HFF-Myc (cell line): ENCODE results near the gene SLC45A1.
A peak's percentile ranks its signal among the peaks of the same experiment; 100 is the strongest.
"Not testable (repeated sequence)": the region's sequence is repeated elsewhere in the genome, so short reads cannot be mapped to it uniquely, and the experiment has no call there.

Source experiments
- DNase-seq: peaks from one replicate; pipeline ENCODE4 v3.0.0-alpha.2; 2011; ENCODE audit warnings: low read depth; ENCODE audit errors: extremely low read depth
- H3K4me3 ChIP-seq: replicated peaks from 2 replicates; pipeline ENCODE4 v1.5.1; 2011; ENCODE audit warnings: low read depth, mild to moderate bottlenecking, control low read depth, low read length
- CTCF ChIP-seq: IDR thresholded peaks from 2 replicates; pipeline ENCODE4 v1.5.1; 2012; ENCODE audit warnings: mild to moderate bottlenecking, low read depth, low read length, control low read depth; ENCODE audit errors: missing control alignments

The SLC45A1 gene

GRCh38 chr1:8374812-8375211 lies 56.9 kb downstream of the SLC45A1 start:
- no peak overlapping the region for H3K4me3 ChIP-seq
- TF ChIP-seq CTCF: peak; percentile 36
- DNase-seq: no peak

GRCh38 chr1:8376358-8376840 lies 58.5 kb downstream of the SLC45A1 start:
- no peak for DNase-seq
- no peak overlapping the region for H3K4me3 ChIP-seq
- TF ChIP-seq CTCF: no peak

GRCh38 chr1:8377271-8377981 lies 59.5 kb downstream of the SLC45A1 start:
- no peak for TF ChIP-seq CTCF
- DNase-seq: no peak
- H3K4me3 ChIP-seq: no peak overlapping the region

- TF ChIP-seq CTCF: no peak
- no peak for DNase-seq
- no peak overlapping the region for H3K4me3 ChIP-seq
These were observed 60.3 kb downstream of the SLC45A1 start for GRCh38 chr1:8378178-8378577.

- TF ChIP-seq CTCF: no peak
- no peak overlapping the region for H3K4me3 ChIP-seq
- DNase-seq: no peak
These were observed 61.1 kb downstream of the SLC45A1 start for GRCh38 chr1:8378981-8379470.

GRCh38 chr1:8379513-8380186 lies 61.7 kb downstream of the SLC45A1 start:
- H3K4me3 ChIP-seq: no peak overlapping the region
- no peak for DNase-seq
- no peak for TF ChIP-seq CTCF

- not testable (repeated sequence) for DNase-seq, H3K4me3 ChIP-seq
These were observed 62.4 kb downstream of the SLC45A1 start for GRCh38 chr1:8380310-8380709.
